Gastroesophageal sphincter (tissue), 4 donors: ENCODE data around the gene KISS1R. TPM values are rescaled to one million over a fixed set of nuclear protein-coding genes. Genes with fewer than 3 reads are reported as not detected.

Source experiments
- ATAC-seq: fragments of 150-250 bp; one replicate; pipeline ENCODE4 v1.9.1; 2016; ENCODE audit warnings: mild to moderate bottlenecking, moderate library complexity
- H3K27ac ChIP-seq, 4 donors: fragments of 200-600 bp; sonication (generic) in 3 of 4; 1 replicate in 3 of 4; 2 replicates in 1 of 4; pipeline ENCODE4 v1.5.1; 2016 to 2019
- H3K27me3 ChIP-seq: fragments of 200-600 bp; sonication (generic); one replicate; pipeline ENCODE4 v1.5.1; 2019
- H3K36me3 ChIP-seq, 2 donors: fragments of 200-600 bp; sonication (generic); one replicate each; pipeline ENCODE4 v1.5.1; 2019; ENCODE audit warnings: control low read depth in 1 of 2
- H3K4me1 ChIP-seq, 3 donors: fragments of 200-600 bp; sonication (generic); 1 replicate in 2 of 3; 2 replicates in 1 of 3; pipeline ENCODE4 v1.5.1; 2016 to 2019; ENCODE audit warnings: control low read depth in 2 of 3
- H3K4me3 ChIP-seq, 2 donors: fragments of 200-600 bp; sonication (generic); one replicate each; pipeline ENCODE4 v1.5.1; 2019; ENCODE audit warnings: mild to moderate bottlenecking in 1 of 2, moderate library complexity in 1 of 2
- H3K9me3 ChIP-seq, 3 donors: fragments of 200-600 bp; sonication (generic); one replicate each; pipeline ENCODE4 v1.5.1; 2017 to 2019; ENCODE audit warnings: control low read depth in 2 of 3
- EP300 ChIP-seq: sonication (generic); formaldehyde crosslinking; IDR thresholded peaks from one replicate; pipeline ENCODE4 v1.6.1; 2017; ENCODE audit warnings: antibody characterized with exemption, mild to moderate bottlenecking
- POLR2A ChIP-seq, 2 donors: fragments of 450-650 bp; IDR thresholded peaks; one replicate each; pipeline ENCODE4 v1.6.1; 2017; ENCODE audit warnings: antibody characterized with exemption in 2 of 2, mild to moderate bottlenecking in 2 of 2, moderate library complexity in 1 of 2
- POLR2AphosphoS5 ChIP-seq: sonication (generic); formaldehyde crosslinking; IDR thresholded peaks from one replicate; pipeline ENCODE4 v1.6.1; 2017; ENCODE audit warnings: antibody characterized with exemption
- WGBS, 2 donors: methylation state at CpG; one replicate each; pipeline ENCODE4 v1.1.5; 2018; ENCODE audit warnings: low coverage in 1 of 2; 5-methylcytosine and 5-hydroxymethylcytosine counted together
- total RNA-seq, 4 donors: library from RNA; depleted of rRNA; stranded (reverse); fragments of >200 nt; gene quantifications; one replicate each; pipeline ENCODE4 v1.1.0, GENCODE V29; 2016
- TF ChIP-seq, protein P1 (sequence below), 4 experiments: fragments of 200-600 bp in 2 of 4; fragments of 450-650 bp in 2 of 4; sonication (generic) in 1 of 4; IDR thresholded peaks; one replicate each; pipeline ENCODE4 v1.5.1; 2017 to 2019; ENCODE audit warnings: antibody characterized with exemption in 4 of 4, mild to moderate bottlenecking in 2 of 4, moderate library complexity in 2 of 4

Gene KISS1R
- total RNA-seq, 4 donors from 2014 or later, result not detected

GRCh38 chr19:928471-929202, 11.5 kb downstream of the KISS1R start:
- ATAC-seq, result no peak
- Histone ChIP-seq H3K27ac (peak overlapping the region in 3 of 4 donors; percentile 84 to 89 (median 85)), H3K4me1 (peaks cover 0 to 61% (median 23%) of the 10 kb centered on the region in 3 donors), H3K9me3 (no peaks in the 10 kb centered on the region), H3K36me3 (peaks cover 0 to 15% of the 10 kb centered on the region in 2 donors), H3K27me3 (no peaks in the 10 kb centered on the region), H3K4me3 (no peak overlapping the region)
- 100% methylated on average over 1 of the region's 18 CpGs; no CpG with 5 or more reads in 1 of the 2 donors for WGBS, 2 donors
- TF ChIP-seq POLR2A (IDR thresholded peaks at IDR 0.05) (no peak), POLR2AphosphoS5 (no peak), EP300 (no peak)
- TF ChIP-seq, protein P1, sequence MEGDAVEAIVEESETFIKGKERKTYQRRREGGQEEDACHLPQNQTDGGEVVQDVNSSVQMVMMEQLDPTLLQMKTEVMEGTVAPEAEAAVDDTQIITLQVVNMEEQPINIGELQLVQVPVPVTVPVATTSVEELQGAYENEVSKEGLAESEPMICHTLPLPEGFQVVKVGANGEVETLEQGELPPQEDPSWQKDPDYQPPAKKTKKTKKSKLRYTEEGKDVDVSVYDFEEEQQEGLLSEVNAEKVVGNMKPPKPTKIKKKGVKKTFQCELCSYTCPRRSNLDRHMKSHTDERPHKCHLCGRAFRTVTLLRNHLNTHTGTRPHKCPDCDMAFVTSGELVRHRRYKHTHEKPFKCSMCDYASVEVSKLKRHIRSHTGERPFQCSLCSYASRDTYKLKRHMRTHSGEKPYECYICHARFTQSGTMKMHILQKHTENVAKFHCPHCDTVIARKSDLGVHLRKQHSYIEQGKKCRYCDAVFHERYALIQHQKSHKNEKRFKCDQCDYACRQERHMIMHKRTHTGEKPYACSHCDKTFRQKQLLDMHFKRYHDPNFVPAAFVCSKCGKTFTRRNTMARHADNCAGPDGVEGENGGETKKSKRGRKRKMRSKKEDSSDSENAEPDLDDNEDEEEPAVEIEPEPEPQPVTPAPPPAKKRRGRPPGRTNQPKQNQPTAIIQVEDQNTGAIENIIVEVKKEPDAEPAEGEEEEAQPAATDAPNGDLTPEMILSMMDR (IDR thresholded peaks at IDR 0.05), result no peak

DNA sequence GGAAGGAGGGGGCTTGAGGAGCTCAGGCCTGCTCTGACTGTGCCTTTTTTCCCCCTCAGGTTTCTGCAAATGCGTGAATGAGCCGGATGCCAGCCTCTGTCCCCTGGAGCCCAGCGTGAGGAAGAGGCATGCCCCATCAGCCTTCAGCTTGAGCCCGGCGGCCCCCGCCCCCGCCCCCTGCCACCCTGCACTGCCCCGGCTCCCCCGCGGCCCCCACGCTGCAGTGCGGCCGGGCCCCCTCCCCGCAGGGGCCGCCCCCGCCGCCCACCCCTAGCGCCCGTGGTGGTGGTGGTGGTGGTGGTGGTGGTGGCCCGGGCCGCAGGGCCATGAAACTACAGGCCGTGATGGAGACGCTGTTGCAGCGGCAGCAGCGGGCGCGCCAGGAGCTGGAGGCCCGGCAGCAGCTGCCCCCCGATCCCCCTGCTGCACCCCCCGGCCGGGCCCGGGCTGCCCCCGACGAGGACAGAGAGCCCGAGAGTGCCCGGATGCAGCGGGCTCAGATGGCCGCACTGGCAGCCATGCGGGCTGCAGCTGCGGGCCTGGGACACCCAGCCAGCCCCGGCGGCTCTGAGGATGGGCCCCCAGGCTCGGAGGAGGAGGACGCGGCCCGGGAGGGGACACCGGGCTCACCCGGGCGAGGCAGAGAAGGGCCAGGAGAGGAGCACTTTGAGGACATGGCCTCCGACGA, 12.2 kb downstream of the KISS1R start:
- Histone ChIP-seq H3K4me3 (no peak overlapping the region), H3K9me3 (no peaks in the 10 kb centered on the region), H3K4me1 (peaks cover 0 to 61% (median 30%) of the 10 kb centered on the region in 3 donors), H3K27ac (peak overlapping the region in 1 of 4 donors; percentile 84), H3K36me3 (peaks cover 0 to 15% of the 10 kb centered on the region in 2 donors), H3K27me3 (no peaks in the 10 kb centered on the region)
- no peak for ATAC-seq
- TF ChIP-seq POLR2A (IDR thresholded peaks at IDR 0.05), result no peak
- no peak for TF ChIP-seq EP300
- no peak for TF ChIP-seq POLR2AphosphoS5
- TF ChIP-seq, protein P1 (IDR thresholded peaks at IDR 0.05), result no peak
- WGBS, 2 donors, result no CpG with 5 or more reads among the region's 51 CpGs

DNA sequence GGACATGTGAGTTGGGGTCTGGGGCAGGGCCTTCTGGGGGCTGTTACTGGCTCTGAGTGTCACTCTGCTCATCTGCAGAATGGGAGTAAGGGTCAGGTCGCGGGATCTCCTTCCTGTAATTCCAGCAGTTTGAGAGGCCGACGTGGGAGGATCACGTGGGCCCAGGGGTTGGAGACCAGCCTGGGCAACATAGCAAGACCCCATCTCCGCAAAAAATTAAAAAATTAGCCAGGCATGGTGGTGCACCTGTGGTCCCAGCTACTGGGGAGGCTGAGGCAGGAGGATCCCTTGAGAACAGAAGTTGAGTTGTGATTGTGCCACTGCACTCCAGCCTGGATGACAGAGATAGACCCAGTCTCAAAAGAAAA, 12.7 kb downstream of the KISS1R start:
- Histone ChIP-seq H3K4me3 (no peak overlapping the region), H3K36me3 (peaks cover 0 to 15% of the 10 kb centered on the region in 2 donors), H3K4me1 (peaks cover 0 to 61% (median 30%) of the 10 kb centered on the region in 3 donors), H3K9me3 (no peaks in the 10 kb centered on the region), H3K27ac (no peak overlapping the region), H3K27me3 (no peaks in the 10 kb centered on the region)
- WGBS, 2 donors, result no CpG with 5 or more reads among the region's 6 CpGs
- no peak for ATAC-seq
- TF ChIP-seq POLR2A (IDR thresholded peaks at IDR 0.05) (no peak), EP300 (no peak), POLR2AphosphoS5 (no peak)
- TF ChIP-seq, protein P1 (IDR thresholded peaks at IDR 0.05), result no peak

GRCh38 chr19:931860-932647, 14.9 kb downstream of the KISS1R start:
- TF ChIP-seq POLR2AphosphoS5 (no peak), EP300 (no peak), POLR2A (IDR thresholded peaks at IDR 0.05) (no peak)
- TF ChIP-seq, protein P1 (IDR thresholded peaks at IDR 0.05), result no peak
- Histone ChIP-seq H3K9me3 (no peaks in the 10 kb centered on the region), H3K4me1 (peaks cover 0 to 60% (median 35%) of the 10 kb centered on the region in 3 donors), H3K36me3 (peaks cover 0 to 15% of the 10 kb centered on the region in 2 donors), H3K27me3 (no peaks in the 10 kb centered on the region), H3K4me3 (no peak overlapping the region), H3K27ac (peak overlapping the region in 3 of 4 donors; percentile 80 to 81 (median 81))
- WGBS, 2 donors, result 75 to 97% methylated on average over 4 to 5 of the region's 32 CpGs
- ATAC-seq, result no peak
